Measurements from ENCODE around the gene RSPH9. TPM values are rescaled to one million over a fixed set of nuclear protein-coding genes. Genes with fewer than 3 reads are reported as not detected.

RSPH9 gene
- total RNA-seq, 1 donor from 2014 or later = not detected

- no peak overlapping the region for H3K4me3 Mint-ChIP-seq (ENCODE audit: unreplicated experiment)
- no peak for TF ChIP-seq CTCF (IDR thresholded peaks at IDR 0.05; ENCODE audit: unreplicated experiment)
- no peaks in the 10 kb centered on the region for H3K36me3 Mint-ChIP-seq (ENCODE audit: low read depth, unreplicated experiment)
- no peak for DNase-seq (ENCODE audit: low spot score)
- no peak overlapping the region for H3K27ac Mint-ChIP-seq (ENCODE audit: unreplicated experiment)
- peaks cover 4% of the 10 kb centered on the region for H3K27me3 Mint-ChIP-seq (ENCODE audit: unreplicated experiment)
- peaks cover 7% of the 10 kb centered on the region for H3K4me1 Mint-ChIP-seq (ENCODE audit: unreplicated experiment)
- H3K9me3 Mint-ChIP-seq (ENCODE audit: unreplicated experiment) = no peaks in the 10 kb centered on the region
These were observed 70.4 kb downstream of the RSPH9 start for GRCh38 chr6:43715056-43715788.

GRCh38 chr6:43716099-43716498 is 71.3 kb downstream of the RSPH9 start:
- Mint-ChIP-seq H3K4me3 (ENCODE audit: unreplicated experiment) (no peak overlapping the region), H3K9me3 (ENCODE audit: unreplicated experiment) (no peaks in the 10 kb centered on the region), H3K27me3 (ENCODE audit: unreplicated experiment) (peaks cover 4% of the 10 kb centered on the region), H3K36me3 (ENCODE audit: low read depth, unreplicated experiment) (no peaks in the 10 kb centered on the region), H3K27ac (ENCODE audit: unreplicated experiment) (no peak overlapping the region), H3K4me1 (ENCODE audit: unreplicated experiment) (peaks cover 6% of the 10 kb centered on the region)
- TF ChIP-seq CTCF (IDR thresholded peaks at IDR 0.05; ENCODE audit: unreplicated experiment) = no peak
- no peak for DNase-seq (ENCODE audit: low spot score)

- Mint-ChIP-seq H3K4me1 (ENCODE audit: unreplicated experiment) (peaks cover 4% of the 10 kb centered on the region), H3K4me3 (ENCODE audit: unreplicated experiment) (no peak overlapping the region), H3K9me3 (ENCODE audit: unreplicated experiment) (no peaks in the 10 kb centered on the region), H3K27me3 (ENCODE audit: unreplicated experiment) (peaks cover 4% of the 10 kb centered on the region), H3K27ac (ENCODE audit: unreplicated experiment) (no peak overlapping the region), H3K36me3 (ENCODE audit: low read depth, unreplicated experiment) (no peaks in the 10 kb centered on the region)
- TF ChIP-seq CTCF (IDR thresholded peaks at IDR 0.05; ENCODE audit: unreplicated experiment) = no peak
- no peak for DNase-seq (ENCODE audit: low spot score)
These were observed 72.6 kb downstream of the RSPH9 start for GRCh38 chr6:43717389-43717788.

- TF ChIP-seq CTCF (IDR thresholded peaks at IDR 0.05; ENCODE audit: unreplicated experiment) = no peak
- no peaks in the 10 kb centered on the region for H3K36me3 Mint-ChIP-seq (ENCODE audit: low read depth, unreplicated experiment)
- peaks cover 4% of the 10 kb centered on the region for H3K27me3 Mint-ChIP-seq (ENCODE audit: unreplicated experiment)
- no peak overlapping the region for H3K4me3 Mint-ChIP-seq (ENCODE audit: unreplicated experiment)
- H3K9me3 Mint-ChIP-seq (ENCODE audit: unreplicated experiment) = no peaks in the 10 kb centered on the region
- no peak for DNase-seq (ENCODE audit: low spot score)
- peaks cover 4% of the 10 kb centered on the region for H3K4me1 Mint-ChIP-seq (ENCODE audit: unreplicated experiment)
- H3K27ac Mint-ChIP-seq (ENCODE audit: unreplicated experiment) = no peak overlapping the region
These were observed 73.0 kb downstream of the RSPH9 start for GRCh38 chr6:43717822-43718221.

- H3K9me3 Mint-ChIP-seq (ENCODE audit: unreplicated experiment) = no peaks in the 10 kb centered on the region
- no peak for TF ChIP-seq CTCF (IDR thresholded peaks at IDR 0.05; ENCODE audit: unreplicated experiment)
- no peak for DNase-seq (ENCODE audit: low spot score)
- peaks cover 4% of the 10 kb centered on the region for H3K27me3 Mint-ChIP-seq (ENCODE audit: unreplicated experiment)
- no peaks in the 10 kb centered on the region for H3K36me3 Mint-ChIP-seq (ENCODE audit: low read depth, unreplicated experiment)
- no peak overlapping the region for H3K27ac Mint-ChIP-seq (ENCODE audit: unreplicated experiment)
- peaks cover 4% of the 10 kb centered on the region for H3K4me1 Mint-ChIP-seq (ENCODE audit: unreplicated experiment)
- H3K4me3 Mint-ChIP-seq (ENCODE audit: unreplicated experiment) = no peak overlapping the region
These were observed 73.7 kb downstream of the RSPH9 start for GRCh38 chr6:43718387-43719105.
